Heart left ventricle (tissue), 16 donors: Measurements from ENCODE around the gene SESN1. TPM values are rescaled to one million over a fixed set of nuclear protein-coding genes. Genes with fewer than 3 reads are reported as not detected.

Experiments
- ATAC-seq, 4 donors: fragments of 200-7000 bp; cut with Tn5 transposase; one replicate each; pipeline ENCODE4 v1.9.1; 2020 to 2022; ENCODE audit warnings: moderate library complexity in 4 of 4, mild to moderate bottlenecking in 3 of 4, moderate number of reproducible peaks in 1 of 4
- DNase-seq, 5 donors: peaks; one replicate each; pipeline ENCODE4 v3.0.0-alpha.2; 2020
- H3K27ac ChIP-seq, 12 donors: fragments of 200-600 bp; sonication (generic) in 4 of 12; one replicate each; pipeline versions ENCODE4 v1.5.0 to v1.8.0; 2016 to 2022; ENCODE audit warnings: mild to moderate bottlenecking in 2 of 12
- H3K27me3 ChIP-seq, 9 donors: fragments of 200-600 bp; sonication (generic) in 2 of 9; one replicate each; pipeline versions ENCODE4 v1.5.1 to v1.8.0; 2016 to 2022; ENCODE audit warnings: mild to moderate bottlenecking in 3 of 9
- H3K36me3 ChIP-seq, 9 donors: fragments of 200-600 bp; sonication (generic) in 2 of 9; one replicate each; pipeline versions ENCODE4 v1.5.0 to v1.8.0; 2018 to 2022; ENCODE audit warnings: mild to moderate bottlenecking in 2 of 9
- H3K4me1 ChIP-seq, 12 donors: fragments of 200-600 bp; sonication (generic) in 4 of 12; one replicate each; pipeline versions ENCODE4 v1.5.0 to v1.8.0; 2016 to 2022; ENCODE audit warnings: mild to moderate bottlenecking in 3 of 12
- H3K4me3 ChIP-seq, 12 donors: fragments of 200-600 bp; sonication (generic) in 4 of 12; one replicate each; pipeline versions ENCODE4 v1.5.0 to v1.8.0; 2017 to 2022; ENCODE audit warnings: mild to moderate bottlenecking in 9 of 12, moderate library complexity in 4 of 12
- H3K9me3 ChIP-seq, 12 donors: fragments of 200-600 bp; sonication (generic) in 4 of 12; one replicate each; pipeline versions ENCODE4 v1.5.0 to v1.8.0; 2016 to 2022; ENCODE audit warnings: mild to moderate bottlenecking in 1 of 12
- POLR2A ChIP-seq, 2 donors: fragments of 450-650 bp; IDR thresholded peaks; one replicate each; pipeline ENCODE4 v1.6.1; 2017; ENCODE audit warnings: antibody characterized with exemption in 2 of 2, mild to moderate bottlenecking in 2 of 2, moderate library complexity in 2 of 2
- WGBS, 4 donors: extraction: QIAGEN DNeasy Blood & Tissue Kit in 2 of 4; methylation state at CpG; one replicate each; pipeline versions ENCODE4 v1.1.5 to v1.1.7; 2013 to 2018; 5-methylcytosine and 5-hydroxymethylcytosine counted together
- intact Hi-C, 10 donors: fragments of 100-400 bp; cut with DNase I; formaldehyde crosslinking; loops; one replicate each; pipeline versions ENCODE4 v1.11.1 to v1.14.2; 2022
- polyA plus RNA-seq, 2 donors: library from polyadenylated mRNA; stranded (reverse); fragments of 200-250 nt; gene quantifications; one replicate each; pipeline ENCODE4 v1.2.3, GENCODE V29; 2013
- total RNA-seq, 9 donors: library from RNA; depleted of rRNA in 2 of 9; stranded (reverse); fragments of >200 nt in 2 of 9; fragmentation: NEBNext Ultra II Directional in 3 of 9; extraction: Animal tissue kit (Norgen Biotek cat#: 25700) in 3 of 9; gene quantifications; one replicate each; pipeline versions ENCODE4 v1.1.0 to v1.2.4, GENCODE V29; 2016 to 2023
- TF ChIP-seq, protein P1 (sequence below), 12 donors: fragments of 200-600 bp; sonication (generic) in 4 of 12; IDR thresholded peaks; one replicate each; pipeline versions ENCODE4 v1.5.0 to v1.8.0; 2018 to 2022; ENCODE audit warnings: antibody characterized with exemption in 12 of 12, mild to moderate bottlenecking in 5 of 12
- donor health status: ischemic (EF 13 %, LVEDD 7.1; RV severe dilation, severe dysfunction).
- donor health status: healthy with polysubstance abuse.
- donor health status: DM: no; HTN: yes; CAD: no.
- donor health status: DM: no; HTN: no; CAD: no.
- donor health status: ischemic (EF 25% LVEDD 6.9; RV normal size, moderate dysfunction).
- donor health status: ischemic (EF 25% LVEDD 5.7; RV mildly dilated, moderate dysfunction).
- donor health status: healthy.
- donor health status: DM: yes; HTN: yes; CAD: no.
- donor health status: ischemic (EF 35%, LVEDD 5.7; RV mildly dilated, moderate dysfunction).
- donor health status: nonischemic (EF 11% LVEDD 7.7; RV severe dilation, severe dysfunction).
- donor health status: DM: yes; HTN: yes; CAD: no.
- donor health status: PGD.
- donor health status: ischemic (EF 29% LVEDD 5.4; RV normal size, mild dysfunction).
- donor health status: nonischemic (EF 23%, LVEDD 6.1; RV moderate dilation, normal function).

SESN1 gene
- total and polyA plus RNA-seq, 11 donors: 22.5 to 63.2 (median 34.6) TPM

DNA sequence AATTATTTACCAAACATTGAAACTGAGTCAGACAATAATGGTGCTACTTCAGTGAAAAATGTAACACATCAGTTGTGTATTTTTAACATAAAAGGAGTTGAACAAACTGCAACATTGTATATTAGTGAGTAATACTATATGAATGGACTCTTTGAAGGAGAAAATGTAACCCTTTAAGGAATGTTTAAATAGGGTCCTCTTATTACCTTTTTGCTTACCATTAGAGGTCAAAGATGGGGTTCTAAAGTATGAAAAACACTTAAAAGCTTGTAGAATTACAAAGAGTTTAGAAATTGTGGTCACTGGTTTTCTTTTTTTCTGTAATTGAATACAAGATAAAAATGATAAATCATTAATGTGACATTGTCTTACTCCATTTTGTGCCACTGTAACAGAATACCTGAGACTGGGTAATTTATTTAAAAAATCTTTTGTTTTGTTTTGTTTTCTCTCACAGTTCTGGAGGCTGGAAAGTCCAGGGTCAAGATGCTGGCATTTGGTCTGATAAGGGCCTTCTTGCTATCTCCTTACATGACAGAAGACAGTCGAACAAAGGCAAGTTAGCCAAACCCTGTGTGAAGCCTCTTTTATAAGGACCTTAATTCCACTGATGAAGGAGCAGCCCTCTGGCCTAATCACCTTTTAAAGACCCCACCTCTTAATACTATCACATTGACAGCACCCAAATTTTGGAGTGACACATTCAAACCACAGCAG, 43.2 kb downstream of the SESN1 start:
- no peaks in the 10 kb centered on the region for H3K27me3 ChIP-seq
- TF ChIP-seq POLR2A (IDR thresholded peaks at IDR 0.05): no peak
- H3K4me3 ChIP-seq: no peak overlapping the region
- peaks cover 0 to 57% (median 26%) of the 10 kb centered on the region in 12 donors for H3K4me1 ChIP-seq
- H3K9me3 ChIP-seq: no peaks in the 10 kb centered on the region
- ATAC-seq (no peak), DNase-seq (no peak)
- WGBS, 4 donors: 33 to 79% (median 50%) methylated on average over 1 of the region's 1 CpG
- H3K27ac ChIP-seq: no peak overlapping the region
- intact Hi-C loops: no loop called here
- no peaks in the 10 kb centered on the region for H3K36me3 ChIP-seq

DNA sequence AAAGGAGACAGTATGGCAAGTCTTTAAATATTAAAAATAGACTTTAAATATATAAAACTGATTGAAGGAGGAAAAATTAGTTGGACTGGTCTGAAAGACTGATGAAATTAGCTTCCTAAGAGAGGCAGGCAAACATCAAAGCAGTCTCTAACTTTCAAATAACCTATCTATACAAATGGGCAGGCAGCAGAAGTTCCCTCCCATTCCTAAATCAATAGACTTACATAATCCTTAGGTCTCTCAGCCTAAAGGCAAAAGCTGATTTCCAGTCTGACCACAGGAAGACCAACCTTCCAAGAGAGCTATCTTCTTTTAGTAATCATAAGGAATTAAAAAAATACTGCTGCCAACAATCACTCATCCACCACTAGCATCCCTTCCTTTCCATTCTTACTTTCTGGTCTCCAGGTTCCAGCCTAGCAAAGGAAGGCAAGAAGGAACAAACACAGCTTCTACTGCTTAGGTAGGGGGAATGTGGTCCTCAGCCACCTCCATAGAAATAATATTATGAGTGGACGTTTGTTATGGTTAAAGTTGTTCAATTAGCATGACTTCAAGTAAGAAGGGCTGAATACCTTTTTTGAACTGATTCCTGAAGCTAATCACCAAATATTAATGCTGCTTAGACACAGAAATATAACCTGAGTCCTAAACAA, 44.1 kb downstream of the SESN1 start:
- DNase-seq (no peak), ATAC-seq (no peak)
- Histone ChIP-seq H3K4me1 (peaks cover 0 to 52% (median 26%) of the 10 kb centered on the region in 12 donors), H3K36me3 (no peaks in the 10 kb centered on the region), H3K27me3 (no peaks in the 10 kb centered on the region), H3K27ac (no peak overlapping the region), H3K9me3 (no peaks in the 10 kb centered on the region), H3K4me3 (no peak overlapping the region)
- 41 to 79% (median 59%) methylated on average over 1 of the region's 1 CpG for WGBS, 4 donors
- no peak for TF ChIP-seq POLR2A (IDR thresholded peaks at IDR 0.05)
- TF ChIP-seq, protein P1, sequence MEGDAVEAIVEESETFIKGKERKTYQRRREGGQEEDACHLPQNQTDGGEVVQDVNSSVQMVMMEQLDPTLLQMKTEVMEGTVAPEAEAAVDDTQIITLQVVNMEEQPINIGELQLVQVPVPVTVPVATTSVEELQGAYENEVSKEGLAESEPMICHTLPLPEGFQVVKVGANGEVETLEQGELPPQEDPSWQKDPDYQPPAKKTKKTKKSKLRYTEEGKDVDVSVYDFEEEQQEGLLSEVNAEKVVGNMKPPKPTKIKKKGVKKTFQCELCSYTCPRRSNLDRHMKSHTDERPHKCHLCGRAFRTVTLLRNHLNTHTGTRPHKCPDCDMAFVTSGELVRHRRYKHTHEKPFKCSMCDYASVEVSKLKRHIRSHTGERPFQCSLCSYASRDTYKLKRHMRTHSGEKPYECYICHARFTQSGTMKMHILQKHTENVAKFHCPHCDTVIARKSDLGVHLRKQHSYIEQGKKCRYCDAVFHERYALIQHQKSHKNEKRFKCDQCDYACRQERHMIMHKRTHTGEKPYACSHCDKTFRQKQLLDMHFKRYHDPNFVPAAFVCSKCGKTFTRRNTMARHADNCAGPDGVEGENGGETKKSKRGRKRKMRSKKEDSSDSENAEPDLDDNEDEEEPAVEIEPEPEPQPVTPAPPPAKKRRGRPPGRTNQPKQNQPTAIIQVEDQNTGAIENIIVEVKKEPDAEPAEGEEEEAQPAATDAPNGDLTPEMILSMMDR (IDR thresholded peaks at IDR 0.05): no peak
- intact Hi-C loops: no loop called here

DNA sequence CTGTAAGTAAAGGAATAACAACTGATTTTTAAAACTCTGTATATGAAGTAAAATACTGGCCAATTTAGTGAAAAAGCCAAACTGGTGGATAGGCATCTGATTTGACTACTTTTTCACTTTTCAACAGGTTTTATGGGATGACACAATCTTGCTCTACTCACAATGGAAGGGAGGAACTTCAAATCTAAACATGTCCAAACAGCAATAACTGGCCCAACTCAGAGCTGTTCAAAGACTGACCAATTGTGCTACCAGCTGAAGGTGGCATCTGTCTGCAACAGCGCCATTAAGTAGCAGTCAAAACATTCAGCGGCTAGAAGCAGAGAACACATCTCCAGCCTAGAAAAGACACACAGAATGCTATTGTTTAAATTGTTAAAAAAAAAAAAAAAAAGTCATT, 44.6 kb downstream of the SESN1 start:
- peaks cover 0 to 54% (median 29%) of the 10 kb centered on the region in 12 donors for H3K4me1 ChIP-seq
- H3K27me3 ChIP-seq: no peaks in the 10 kb centered on the region
- intact Hi-C loops: no loop called here
- ATAC-seq (no peak), DNase-seq (no peak)
- H3K9me3 ChIP-seq: no peaks in the 10 kb centered on the region
- H3K4me3 ChIP-seq: no peak overlapping the region
- H3K27ac ChIP-seq: peak overlapping the region in 1 of 12 donors; percentile 12
- H3K36me3 ChIP-seq: no peaks in the 10 kb centered on the region
- TF ChIP-seq POLR2A (IDR thresholded peaks at IDR 0.05): no peak
- TF ChIP-seq, protein P1 (IDR thresholded peaks at IDR 0.05): no peak
- 86 to 98% (median 92%) methylated on average over 2 of the region's 2 CpGs for WGBS, 4 donors

DNA sequence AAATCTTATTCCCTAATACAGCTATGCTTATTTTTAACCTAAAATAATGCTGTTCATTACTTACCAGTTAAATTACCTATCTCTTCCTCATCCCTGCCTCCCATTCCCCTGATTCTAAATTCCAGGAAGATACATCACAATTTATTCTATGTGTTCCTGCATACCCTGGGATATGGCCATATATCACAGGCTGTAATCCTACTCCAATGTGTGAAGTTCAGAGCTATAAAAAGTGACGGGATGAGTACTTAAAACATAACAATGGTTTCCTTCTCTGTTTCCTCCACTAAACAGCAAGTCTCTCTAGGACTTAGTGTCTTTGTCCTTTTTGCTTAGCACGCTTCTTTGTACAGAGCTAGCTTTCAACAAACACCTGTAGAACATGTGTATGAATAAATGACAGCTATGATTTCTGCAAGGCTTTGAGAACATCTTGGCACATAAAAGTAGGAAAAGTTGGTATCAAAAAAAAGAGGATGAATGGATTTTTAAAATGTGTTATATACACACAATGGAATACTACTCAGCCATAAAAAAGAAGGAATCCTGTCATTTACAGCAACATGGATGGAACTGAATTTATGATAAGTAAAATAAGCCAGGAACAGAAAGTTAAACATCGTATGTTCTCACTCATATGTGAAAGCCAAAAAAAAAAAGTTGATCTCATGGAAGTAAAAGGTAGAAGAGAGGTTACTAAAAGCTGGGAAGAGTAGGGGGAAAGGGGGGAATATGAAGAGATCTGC, 45.8 kb downstream of the SESN1 start:
- WGBS, 4 donors: 77 to 85% (median 85%) methylated on average over 3 of the region's 3 CpGs
- ATAC-seq (no peak), DNase-seq (no peak)
- Histone ChIP-seq H3K27ac (peak overlapping the region in 9 of 12 donors; percentile 19 to 71 (median 56)), H3K4me1 (peaks cover 0 to 55% (median 27%) of the 10 kb centered on the region in 12 donors), H3K36me3 (no peaks in the 10 kb centered on the region), H3K27me3 (no peaks in the 10 kb centered on the region), H3K4me3 (no peak overlapping the region), H3K9me3 (no peaks in the 10 kb centered on the region)
- TF ChIP-seq, protein P1 (IDR thresholded peaks at IDR 0.05): no peak
- no peak for TF ChIP-seq POLR2A (IDR thresholded peaks at IDR 0.05)
- intact Hi-C loops: no loop called here
